Measurements from ENCODE around the gene AFDN. TPM values are rescaled to one million over a fixed set of nuclear protein-coding genes. Genes with fewer than 3 reads are reported as not detected.

The AFDN gene
- total and polyA plus RNA-seq, 2 of the 8 experiments (the other 6 are each of a cell fraction or from before 2014, with no cell fraction given): 53.4 to 192 TPM

- Histone ChIP-seq H3K23me2 (ENCODE audit: low read depth, low read length) (no peaks in the 10 kb centered on the region), H3K9ac (replicated peaks in 1 of 4; ENCODE audit: extremely low read depth in 1 of 4, low read depth in 3 of 4, low read length in 3 of 4) (no peak overlapping the region), H3K27ac (ENCODE audit: low read depth, low read length) (no peak overlapping the region), H4K20me1 (replicated peaks in 1 of 2; ENCODE audit: control insufficient read depth in 1 of 2, insufficient read depth in 2 of 2, low read length in 2 of 2) (no peaks in the 10 kb centered on the region), H3K36me3 (ENCODE audit: control insufficient read depth in 2 of 4, insufficient read depth in 4 of 4, low read length in 3 of 4) (no peaks in the 10 kb centered on the region), H3K27me3 (replicated peaks in 1 of 4; ENCODE audit: control insufficient read depth in 3 of 4, extremely low read depth in 1 of 4, insufficient read depth in 3 of 4, low read length in 3 of 4) (no peaks in the 10 kb centered on the region), H3K14ac (ENCODE audit: insufficient read length) (no peak overlapping the region), H2BK12ac (ENCODE audit: low read depth, low read length) (no peak overlapping the region), H2AK5ac (ENCODE audit: low read depth, low read length) (no peak overlapping the region), H3K79me2 (ENCODE audit: control insufficient read depth in 1 of 2, insufficient read depth in 2 of 2, low read length in 2 of 2) (no peaks in the 10 kb centered on the region), H4K8ac (ENCODE audit: extremely low read depth, insufficient read depth, low read length) (no peak overlapping the region; the same call in 1 of the 2 replicates), H3K4ac (replicated peaks; ENCODE audit: insufficient read length, low read depth, low read length) (no peak overlapping the region), H3K4me3 (ENCODE audit: extremely low read depth in 1 of 4, insufficient read depth in 2 of 4, low read depth in 3 of 4, low read length in 4 of 4) (no peak overlapping the region), H3K23ac (ENCODE audit: insufficient read length) (no peak overlapping the region), H2BK15ac (ENCODE audit: low read length) (no peak overlapping the region), H3K79me1 (ENCODE audit: low read depth, low read length) (no peaks in the 10 kb centered on the region), H3K4me1 (replicated peaks in 1 of 4; ENCODE audit: control insufficient read depth in 3 of 4, insufficient read depth in 4 of 4, low read length in 3 of 4) (peaks cover 0 to 3% (median 0%) of the 10 kb centered on the region in 4 experiments; a peak in 1 of 7 replicates), H4K5ac (ENCODE audit: insufficient read length, low read depth, low read length) (no peak overlapping the region), H2BK5ac (ENCODE audit: low read depth, low read length) (no peak overlapping the region), H3K56ac (replicated peaks; ENCODE audit: insufficient read length, low read depth, low read length) (no peak overlapping the region), H2AFZ (ENCODE audit: low read length) (peak overlapping the region; percentile 32; the same call in 1 of the 2 replicates), H3K9me3 (ENCODE audit: insufficient read depth in 2 of 2, low read depth in 1 of 2, low read length in 1 of 2) (no peaks in the 10 kb centered on the region), H3K4me2 (ENCODE audit: insufficient read depth in 1 of 2, low read depth in 2 of 2, low read length in 2 of 2) (no peak overlapping the region), H4K91ac (replicated peaks; ENCODE audit: insufficient read length, low read length) (no peak overlapping the region), H2BK120ac (replicated peaks; ENCODE audit: low read depth, low read length) (no peak overlapping the region), H3K18ac (ENCODE audit: extremely low read depth, low read length) (no peak overlapping the region), H2BK20ac (ENCODE audit: low read length) (no peak overlapping the region)
- FAIRE-seq (no peak), DNase-seq (ENCODE audit: low read depth in 1 of 2, low spot score in 2 of 2) (no peak)
- WGBS, 2 experiments (ENCODE audit: extremely low coverage in 1 of 2, insufficient coverage in 1 of 2, insufficient read length in 1 of 2, insufficient replicate concordance in 2 of 2, low coverage in 1 of 2, low lambda C conversion rate in 2 of 2, missing lambda C conversion rate in 1 of 2): 84% methylated on average over 4 of the region's 4 CpGs; no CpG with 5 or more reads in 1 of the 2 experiments
- ChIA-PET POLR2A (ENCODE audit: partially characterized antibody) (no interaction called here), CTCF (ENCODE audit: partially characterized antibody) (interaction anchor here (1.7 kb wide), 1 partner anchor 25 kb away, joined by 4 read pairs; no protein-coding TSS in a partner anchor)
- TF ChIP-seq JUND (IDR thresholded peaks at IDR 0.05; ENCODE audit: low read length): no peak
- TF ChIP-seq USF2 (IDR thresholded peaks at IDR 0.05; ENCODE audit: low read length): no peak
- no peak for TF ChIP-seq E2F6 (IDR thresholded peaks at IDR 0.05)
- no peak for TF ChIP-seq NRF1 (IDR thresholded peaks at IDR 0.05; ENCODE audit: low read depth, low read length)
- TF ChIP-seq TAF7 (optimal IDR thresholded peaks at IDR 0.05; ENCODE audit: borderline replicate concordance, low read depth, low read length): no peak
- no peak for TF ChIP-seq SP2 (IDR thresholded peaks at IDR 0.05; ENCODE audit: low read length)
- no peak for TF ChIP-seq ATF3 (IDR thresholded peaks at IDR 0.05; ENCODE audit: insufficient read depth, low read depth, low read length)
- TF ChIP-seq RNF2 (IDR thresholded peaks at IDR 0.05; ENCODE audit: borderline replicate concordance, low read depth, low read length, missing control alignments, poor library complexity, severe bottlenecking): no peak
- no peak for TF ChIP-seq KDM5A (IDR thresholded peaks at IDR 0.05; ENCODE audit: low read length)
Observed at GRCh38 chr6:167782698-167783517, 43.8 kb upstream of the AFDN start.

Measured in H1 (cell line).